ENCODE measurements around the gene XRCC3.
A peak's percentile ranks its signal among the peaks of the same experiment; 100 is the strongest.

The XRCC3 gene

DNA sequence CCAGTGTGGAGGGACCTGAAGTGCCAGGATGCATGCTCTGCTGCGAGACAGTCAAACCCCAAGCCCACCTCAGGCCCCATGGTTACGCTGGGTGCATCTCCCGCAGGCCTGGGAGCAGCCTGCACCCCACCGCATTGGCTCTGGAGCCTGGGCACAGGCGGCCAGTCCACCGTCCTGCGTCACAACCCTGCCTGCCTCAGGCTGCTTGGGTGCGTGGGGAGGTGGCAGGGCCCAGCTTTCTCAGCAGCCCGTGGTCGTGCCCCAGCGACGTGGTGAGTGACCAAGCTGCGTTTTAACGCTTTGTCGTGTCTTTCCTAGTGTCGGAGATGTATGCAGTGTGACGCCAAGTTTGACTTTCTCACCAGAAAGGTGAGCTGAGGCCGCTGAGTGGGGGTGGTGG, 11.2 kb upstream of the XRCC3 start:
- no peak for DNase-seq (ENCODE audit: low spot score)

DNA sequence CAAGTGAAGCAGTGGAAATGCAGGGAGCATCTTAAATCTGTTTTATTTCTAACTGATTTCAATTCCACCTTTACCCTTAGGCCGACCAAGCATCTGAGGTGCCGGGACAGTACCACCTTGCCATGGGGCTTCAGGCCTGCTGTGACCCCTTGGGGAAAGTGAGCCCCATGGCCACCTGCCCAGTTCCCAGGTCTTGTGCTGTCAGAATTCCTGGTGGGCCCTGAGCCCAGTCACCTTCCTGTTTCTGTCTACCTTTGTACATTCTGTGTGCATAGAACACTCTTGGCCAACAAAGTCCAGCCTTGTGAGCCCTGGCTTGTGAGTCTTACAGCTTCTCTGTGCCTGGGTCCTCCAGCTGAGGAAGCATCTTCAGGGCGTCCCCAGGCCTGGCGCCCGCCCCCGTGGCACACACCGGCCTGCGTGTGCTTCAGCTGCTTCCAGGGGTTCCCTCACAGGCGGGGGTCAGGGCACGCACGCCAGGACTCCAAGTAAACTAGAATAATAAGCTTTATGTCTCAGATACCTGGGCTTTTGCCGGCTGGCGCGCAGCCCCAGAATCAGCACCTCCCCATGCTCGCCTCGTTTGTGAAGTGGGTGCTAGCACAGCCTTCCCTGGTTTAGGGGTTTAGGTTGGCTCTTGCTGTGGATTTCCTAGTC, 10.6 kb upstream of the XRCC3 start:
- DNase-seq (ENCODE audit: low spot score), result no peak

DNA sequence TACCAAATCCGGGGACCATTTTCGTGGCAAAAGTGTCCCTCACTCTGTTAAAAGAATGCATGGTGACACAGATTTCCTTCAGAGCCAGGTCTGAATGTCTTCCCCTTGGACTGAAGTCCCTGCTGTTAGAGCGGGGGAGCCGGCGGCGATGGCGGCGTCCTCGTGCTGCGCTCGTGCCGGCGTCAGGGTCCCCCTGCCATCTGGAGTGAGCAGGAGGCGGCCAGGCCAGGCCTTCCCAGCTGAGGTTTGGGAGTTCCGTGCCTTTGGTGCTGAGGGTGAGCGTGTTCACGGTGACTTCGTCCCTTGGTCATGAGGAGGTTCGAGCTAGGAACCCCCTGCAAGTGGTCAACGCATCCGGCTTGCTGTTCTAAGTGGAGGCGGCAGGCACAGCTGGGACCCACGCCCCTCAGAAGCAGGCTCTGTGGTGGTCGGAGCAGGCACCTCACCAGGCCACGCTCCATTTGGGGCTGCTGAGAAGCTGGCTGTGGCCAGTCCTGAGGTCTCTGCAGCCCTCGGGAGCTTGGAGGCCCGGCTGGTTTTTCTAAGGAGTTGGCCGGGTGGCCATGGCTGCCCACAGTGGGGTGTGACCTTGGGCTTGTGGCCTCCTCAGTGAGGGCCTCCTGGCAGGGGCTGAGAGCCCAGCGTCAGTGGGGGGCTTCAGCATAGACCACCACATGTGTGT, 9.9 kb upstream of the XRCC3 start:
- DNase-seq (ENCODE audit: low spot score), result no peak

DNA sequence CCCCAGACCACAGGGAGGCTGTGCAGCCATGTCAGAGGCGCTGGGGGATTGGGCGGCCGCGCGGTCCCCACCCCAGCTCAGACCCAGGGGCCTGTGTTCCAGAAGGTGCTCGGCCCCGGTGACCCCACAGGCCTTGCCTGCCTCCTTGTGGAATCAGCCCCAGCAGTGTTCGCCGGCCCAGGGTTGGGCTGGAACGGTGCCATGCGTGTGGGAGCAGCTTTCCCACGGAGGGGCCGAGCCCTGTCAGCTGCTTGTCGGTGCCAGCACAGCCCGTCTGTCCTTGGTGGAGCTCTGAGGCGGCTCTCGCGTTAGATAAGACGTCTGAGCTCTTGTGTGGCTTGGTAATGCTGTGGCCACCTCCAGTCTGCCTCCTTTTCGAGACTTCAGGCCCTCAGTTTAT, 8.9 kb upstream of the XRCC3 start:
- DNase-seq (ENCODE audit: low spot score), result no peak

DNA sequence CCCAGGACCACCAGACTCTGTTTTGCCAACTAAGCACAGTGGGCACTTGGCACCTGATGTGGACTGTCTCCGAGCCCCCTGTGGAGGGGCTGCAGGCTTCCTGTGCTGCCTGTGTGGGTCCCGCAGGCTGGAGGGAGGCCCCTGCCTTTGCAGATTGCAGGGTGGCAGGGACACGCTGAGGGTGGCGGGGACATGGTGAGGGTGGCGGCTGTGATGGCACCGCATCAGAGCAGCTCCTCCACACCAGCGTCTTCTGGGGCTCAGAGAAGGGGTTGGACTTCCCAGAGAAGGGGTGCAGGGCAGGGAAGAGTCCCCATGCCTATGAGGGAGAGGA, 8.5 kb upstream of the XRCC3 start:
- DNase-seq (ENCODE audit: low spot score), result no peak

DNA sequence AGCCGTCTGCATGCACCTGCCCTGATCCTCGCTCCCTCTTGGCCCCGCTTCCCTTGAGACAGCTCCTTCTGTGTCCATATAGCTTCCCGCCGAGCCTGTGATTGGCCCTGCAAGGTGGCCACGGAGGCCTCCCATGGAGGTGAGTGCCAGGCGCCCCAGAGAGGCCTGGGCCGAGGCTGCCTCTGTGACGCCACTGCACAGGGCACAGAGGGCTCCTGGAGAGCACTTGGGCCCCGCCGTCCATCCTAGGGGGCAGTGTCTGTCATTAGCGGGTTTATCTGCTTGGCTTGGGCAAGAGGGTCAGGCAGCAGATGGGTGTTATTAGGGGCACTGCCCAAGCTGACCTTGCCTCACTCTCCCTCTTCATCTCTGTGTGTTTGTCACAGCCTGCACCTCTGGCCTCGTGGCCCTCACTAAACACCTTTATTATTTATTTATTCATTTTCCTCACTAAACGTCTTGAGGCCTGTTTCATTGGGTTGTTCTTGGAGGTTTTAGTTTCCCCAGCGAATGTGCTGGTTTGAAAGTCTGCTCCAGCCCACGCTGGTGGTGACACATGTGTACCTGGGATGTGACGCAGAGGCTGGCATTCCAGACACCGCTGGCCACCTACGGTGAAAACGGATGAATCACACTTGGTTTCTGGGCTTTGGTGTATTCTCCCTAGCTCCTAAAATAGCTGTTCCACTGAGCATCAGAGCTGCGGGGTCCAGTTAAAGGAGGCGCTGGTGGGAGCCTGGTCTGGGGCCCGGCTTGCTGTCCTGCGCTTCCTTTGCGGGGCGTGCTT, 6.3 kb upstream of the XRCC3 start:
- no peak for DNase-seq (ENCODE audit: low spot score)

DNA sequence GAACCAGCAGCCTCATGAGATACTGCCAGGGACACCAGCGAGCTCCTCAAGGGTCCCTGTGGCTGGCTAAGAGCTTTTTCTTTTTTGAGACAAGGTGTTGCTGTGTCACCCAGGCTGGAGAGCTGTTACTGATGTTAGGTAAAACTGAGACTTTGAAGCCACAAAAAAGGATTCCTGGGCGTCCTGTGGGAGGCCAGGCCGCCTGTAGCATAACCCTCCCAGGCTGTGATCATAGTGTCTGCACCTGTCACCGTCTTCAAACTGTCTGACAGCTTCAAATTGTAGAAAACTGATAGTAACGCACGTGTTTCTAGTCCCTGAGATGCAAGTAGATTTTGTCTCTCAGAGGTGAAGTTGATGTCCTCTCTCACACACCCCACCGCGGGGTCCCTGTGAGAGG, 4.5 kb upstream of the XRCC3 start:
- DNase-seq (ENCODE audit: low spot score), result no peak

DNA sequence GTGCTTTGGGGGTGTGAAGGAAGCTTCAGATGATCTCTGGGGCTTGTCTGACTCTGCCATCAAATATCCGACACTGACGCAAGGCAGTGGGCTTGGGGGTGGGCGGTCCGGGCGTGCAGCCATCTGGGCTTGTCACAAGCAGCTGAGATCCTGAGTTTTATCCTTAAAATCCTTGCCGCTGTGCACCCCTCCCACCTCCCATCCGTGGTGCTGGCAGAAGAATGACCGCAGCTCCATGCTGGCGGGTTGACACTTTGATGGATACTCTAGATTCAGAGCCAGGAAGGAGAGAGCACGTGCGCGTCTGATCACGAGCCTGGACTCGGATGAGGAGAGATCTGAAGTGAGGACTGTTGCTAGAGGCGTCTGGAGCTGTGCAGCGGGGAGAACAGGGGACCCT, 3.3 kb upstream of the XRCC3 start:
- no peak for DNase-seq (ENCODE audit: low spot score)

DNA sequence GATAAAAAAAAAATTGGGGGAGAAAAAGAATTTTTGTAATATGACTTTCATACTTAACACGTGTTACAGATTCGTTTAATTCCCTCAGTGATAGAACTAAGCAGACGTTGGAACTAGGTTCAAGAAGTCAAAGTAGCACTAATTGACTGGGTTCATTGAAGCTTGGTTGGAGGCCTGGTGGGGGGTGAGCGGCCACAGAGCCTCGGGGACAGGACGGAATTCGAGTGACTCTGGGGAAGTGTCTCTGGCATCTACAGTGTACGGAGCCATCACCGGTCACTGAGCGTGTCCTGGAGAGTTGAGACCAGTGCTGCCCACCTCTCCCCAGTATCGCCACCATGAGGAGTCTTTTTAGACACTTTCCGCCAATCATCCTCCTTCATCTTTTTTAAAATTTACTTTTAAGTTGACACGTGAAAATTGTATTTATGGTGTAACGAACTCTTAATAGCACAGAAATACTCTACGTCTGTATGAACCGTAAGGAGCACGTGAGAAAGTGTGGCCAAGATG, 1.7 kb upstream of the XRCC3 start:
- DNase-seq (ENCODE audit: low spot score), result no peak

DNA sequence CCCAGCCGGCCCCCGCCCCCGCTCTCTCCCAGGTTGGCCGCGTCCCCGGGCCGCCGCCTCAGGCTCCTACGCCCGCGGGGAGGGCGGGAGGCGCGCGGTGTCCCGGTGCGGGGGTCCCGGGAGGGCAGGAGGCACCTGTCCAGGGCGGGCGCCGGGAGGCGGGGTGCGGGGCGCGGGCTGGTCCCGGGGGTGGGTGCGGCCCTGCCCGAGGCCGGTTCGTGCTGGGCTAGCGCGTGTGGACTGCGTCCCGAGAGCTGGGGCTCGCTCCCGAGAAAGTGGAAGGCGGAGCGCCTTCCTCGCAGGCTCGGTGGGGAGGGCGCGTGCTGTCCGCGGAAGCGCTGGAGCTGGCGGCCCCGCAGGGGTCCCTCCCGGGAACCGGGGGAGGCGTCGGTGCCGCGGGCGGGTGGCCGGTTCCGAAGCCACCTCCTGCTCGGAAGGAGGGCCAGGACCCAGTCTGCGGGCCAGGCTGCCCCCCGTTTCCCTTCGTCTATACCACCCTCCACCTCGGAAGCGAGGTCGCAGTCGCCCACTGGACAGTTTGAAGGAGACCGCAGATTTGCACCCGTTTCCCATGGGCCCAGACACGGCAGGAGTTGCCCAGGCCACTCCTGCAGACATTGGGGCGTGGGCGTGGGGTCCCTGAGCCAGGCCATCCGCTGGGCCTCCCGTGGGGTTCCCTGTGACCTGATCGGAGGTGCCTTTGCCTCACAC, 995 bp upstream of the XRCC3 start:
- no peak for DNase-seq (ENCODE audit: low spot score)

DNA sequence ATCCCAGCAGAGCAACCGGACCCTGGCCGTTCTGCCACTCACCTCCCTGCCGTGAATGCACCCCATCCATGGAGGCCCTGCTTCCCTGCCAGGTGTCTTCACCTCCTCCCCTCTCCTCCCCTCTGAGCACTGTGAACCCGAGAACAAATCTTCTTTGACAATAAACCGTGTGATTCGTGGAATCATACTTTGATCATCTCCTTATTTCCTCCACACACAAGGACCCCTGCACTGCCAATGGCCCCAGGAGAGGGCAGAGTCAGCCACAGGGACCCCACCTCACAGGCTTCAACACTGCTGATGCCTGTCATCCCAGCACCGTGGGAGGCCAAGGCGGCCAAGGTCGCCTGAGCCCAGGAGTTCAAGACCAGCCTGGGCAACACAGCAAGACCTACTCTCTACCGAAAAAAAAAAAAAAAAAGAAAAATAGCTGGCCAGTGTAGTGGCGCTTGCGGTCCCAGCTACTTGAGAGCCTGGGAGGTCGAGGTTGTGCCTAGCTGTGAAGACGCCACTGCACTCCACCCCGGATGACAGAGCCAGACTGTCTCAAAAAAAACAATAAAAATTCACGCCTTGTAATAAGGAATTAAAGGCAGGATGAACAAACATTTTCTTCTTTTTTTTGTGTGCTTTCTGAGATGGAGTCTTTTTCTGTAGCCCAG, 1.1 kb downstream of the XRCC3 start:
- no peak for DNase-seq (ENCODE audit: low spot score)

DNA sequence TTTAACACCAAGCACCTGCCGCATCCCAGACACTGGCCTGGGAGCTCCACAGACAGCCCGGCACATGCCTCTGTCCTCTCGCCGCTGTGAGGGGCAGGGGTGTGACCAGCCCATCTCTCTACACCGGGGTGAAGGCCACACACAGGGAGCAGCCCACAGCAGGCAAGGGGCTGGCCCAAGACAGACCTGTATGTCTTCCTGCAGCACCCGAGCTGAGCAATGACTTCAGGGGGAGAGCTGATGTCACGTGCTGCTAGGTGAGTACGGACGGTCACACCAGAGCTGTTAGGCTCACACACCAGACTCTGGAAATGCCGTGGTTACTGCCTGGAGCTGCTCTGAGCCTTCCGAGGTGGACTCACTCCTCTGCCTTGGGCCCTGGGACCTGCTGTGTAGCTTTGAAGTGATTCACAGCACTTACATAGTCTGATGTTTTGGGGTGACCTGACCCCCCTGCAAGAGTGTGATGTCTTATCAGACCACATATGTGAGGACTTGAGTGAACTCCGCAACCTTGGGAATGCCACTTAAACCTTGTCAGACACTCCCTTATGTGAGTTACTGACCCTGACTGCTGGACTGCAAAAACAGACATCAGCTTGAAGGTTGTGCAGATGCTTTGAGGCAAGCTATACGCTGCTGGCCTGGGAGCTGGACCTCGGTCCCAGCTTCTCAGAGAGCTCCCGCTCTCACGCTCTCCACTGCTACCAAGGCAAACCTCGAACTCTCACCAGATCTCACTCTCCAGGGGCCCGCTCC, 1.8 kb downstream of the XRCC3 start:
- no peak for DNase-seq (ENCODE audit: low spot score)

DNA sequence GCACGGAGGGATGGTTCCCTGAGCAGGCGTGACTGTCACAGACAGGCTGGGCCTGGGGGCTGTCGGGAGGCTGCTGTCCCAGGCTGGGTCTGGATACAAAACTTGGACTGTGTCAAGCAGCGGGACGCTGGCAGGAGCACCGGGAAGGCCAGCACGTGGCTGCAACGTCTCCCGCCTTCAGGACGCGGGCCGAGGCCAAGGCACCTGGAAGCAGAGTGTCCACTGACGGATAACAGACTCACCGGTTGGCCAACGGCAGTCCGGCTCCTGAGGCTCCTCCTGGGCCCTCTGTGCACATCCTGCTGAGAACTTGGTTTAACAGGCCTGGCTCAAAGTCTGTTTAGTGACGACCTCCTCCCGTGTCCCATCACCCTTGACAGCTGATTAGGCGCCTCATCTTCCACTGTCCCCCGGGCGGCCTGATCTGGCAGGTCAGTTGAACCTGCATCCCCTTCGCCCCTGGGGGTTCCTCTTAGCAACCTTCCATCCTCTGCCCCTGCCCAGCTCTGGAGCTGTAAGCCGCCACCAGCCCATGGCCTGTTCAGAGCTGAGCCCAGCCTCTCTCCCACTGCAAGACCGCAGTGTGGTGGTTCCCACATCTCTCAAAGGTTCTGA, 2.5 kb downstream of the XRCC3 start:
- DNase-seq (ENCODE audit: low spot score), result no peak

DNA sequence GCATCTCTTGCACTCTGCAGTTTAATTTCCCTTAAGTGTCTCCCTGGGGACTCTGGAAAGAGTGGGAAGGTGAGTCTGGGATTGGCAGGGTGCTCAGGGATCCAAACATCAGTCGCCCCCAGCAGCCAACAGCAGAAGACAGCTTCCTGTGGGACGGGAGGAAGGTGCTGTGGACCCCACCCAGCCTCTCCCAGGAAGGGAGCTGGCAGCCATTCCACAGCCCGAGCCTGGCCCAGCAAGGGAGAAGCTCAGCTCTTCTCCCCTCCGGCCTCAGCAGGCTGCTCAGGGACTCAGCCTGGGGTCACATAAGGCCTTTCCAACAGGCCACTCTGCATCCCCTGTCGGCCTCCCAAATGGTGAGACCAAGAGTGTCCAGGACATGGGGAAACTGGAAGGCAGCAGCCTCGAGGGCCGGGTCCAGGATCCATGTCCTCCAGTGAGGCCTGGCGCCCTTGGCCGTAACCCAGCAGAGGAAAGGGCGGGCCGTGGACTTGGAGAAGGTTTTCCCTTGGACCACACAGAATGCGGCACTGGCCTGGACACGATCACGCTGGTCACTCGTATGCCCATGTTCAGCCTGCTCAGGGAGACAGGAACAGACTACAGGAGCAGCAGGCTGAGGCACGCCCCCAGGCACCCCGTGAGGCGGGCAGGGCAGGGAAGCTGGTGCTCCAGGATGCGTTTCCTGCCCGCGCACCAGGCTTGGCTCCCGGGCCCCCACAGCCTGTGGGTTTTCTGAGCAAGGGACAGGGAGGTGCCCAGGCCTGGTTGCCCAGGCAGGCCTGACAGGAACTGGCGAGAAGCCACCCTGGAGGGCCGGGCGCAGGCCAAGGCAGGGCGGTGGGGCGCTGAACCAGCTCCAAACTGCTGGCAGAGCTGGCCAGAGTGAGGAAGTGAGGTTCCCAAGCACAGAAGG, 3.5 kb downstream of the XRCC3 start:
- DNase-seq (ENCODE audit: low spot score), result no peak

DNA sequence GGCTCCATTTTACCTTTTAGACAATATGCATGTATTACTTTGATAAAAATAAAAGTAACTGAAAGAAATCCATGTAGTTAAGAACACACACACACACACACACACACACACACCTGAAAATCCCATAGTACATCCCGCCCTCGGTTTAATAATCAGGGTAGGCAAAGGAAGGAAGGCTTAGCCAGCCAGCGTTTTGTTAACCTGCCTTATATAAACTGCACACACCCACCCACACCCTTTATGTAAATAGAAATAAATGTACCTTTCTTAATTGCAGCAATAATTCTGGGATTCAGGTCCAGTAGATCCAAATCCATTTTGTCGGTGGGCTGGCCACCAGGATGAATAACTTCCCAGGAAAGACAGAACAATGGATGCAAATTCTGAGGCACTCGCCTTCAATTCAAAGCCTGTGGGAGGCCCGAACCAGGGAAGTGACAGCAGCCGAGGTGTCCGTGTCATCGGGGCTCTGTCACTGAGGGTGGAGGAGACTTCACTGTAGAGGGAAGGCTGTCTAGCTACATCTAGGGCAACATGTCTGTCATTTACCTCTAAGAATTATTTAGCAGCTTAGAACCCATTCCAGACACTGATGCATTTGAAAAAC, 4.4 kb downstream of the XRCC3 start:
- DNase-seq (ENCODE audit: low spot score), result peak; percentile 48

DNA sequence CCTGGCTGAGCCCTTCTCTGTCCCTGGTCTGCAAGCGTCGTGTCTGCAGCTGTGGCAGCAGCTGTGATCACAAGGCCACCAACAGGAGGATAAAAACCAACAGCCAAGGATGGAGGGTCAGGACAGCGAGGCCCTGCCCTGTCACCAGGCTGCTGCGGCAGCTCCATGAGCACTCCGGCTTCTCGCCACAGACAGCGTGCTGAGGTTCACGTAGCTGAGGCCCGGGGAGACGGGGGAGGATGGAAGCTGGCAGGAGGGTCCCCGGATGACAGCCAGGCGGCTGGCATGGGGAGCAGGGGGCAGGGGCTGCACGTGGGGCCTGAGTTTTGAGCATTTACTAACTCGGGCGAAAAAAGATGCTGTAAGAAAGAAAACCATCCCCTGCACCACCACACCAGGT, 5.4 kb downstream of the XRCC3 start:
- DNase-seq (ENCODE audit: low spot score), result no peak

DNA sequence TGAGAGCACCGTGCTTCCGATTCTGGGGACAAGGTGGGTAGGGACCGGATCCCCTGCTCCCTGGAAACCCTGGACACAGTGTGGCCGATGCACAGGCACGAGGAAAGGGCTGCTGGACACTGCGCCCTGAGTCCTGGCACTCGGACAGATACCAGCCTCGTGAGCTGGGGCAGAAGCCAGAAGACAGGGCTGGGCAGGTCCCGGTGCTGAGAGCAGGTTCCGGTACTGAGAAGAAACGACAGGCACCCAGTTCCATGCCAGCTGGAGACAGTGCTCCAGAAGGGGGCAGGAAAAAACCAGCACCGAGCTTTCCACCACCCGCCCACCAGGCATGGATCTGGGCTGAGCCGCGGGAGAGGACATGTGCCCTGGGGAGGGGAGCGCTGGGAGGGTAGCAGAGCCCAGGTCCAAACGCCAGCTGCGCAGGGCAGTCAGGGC, 6.5 kb downstream of the XRCC3 start:
- DNase-seq (ENCODE audit: low spot score), result no peak

DNA sequence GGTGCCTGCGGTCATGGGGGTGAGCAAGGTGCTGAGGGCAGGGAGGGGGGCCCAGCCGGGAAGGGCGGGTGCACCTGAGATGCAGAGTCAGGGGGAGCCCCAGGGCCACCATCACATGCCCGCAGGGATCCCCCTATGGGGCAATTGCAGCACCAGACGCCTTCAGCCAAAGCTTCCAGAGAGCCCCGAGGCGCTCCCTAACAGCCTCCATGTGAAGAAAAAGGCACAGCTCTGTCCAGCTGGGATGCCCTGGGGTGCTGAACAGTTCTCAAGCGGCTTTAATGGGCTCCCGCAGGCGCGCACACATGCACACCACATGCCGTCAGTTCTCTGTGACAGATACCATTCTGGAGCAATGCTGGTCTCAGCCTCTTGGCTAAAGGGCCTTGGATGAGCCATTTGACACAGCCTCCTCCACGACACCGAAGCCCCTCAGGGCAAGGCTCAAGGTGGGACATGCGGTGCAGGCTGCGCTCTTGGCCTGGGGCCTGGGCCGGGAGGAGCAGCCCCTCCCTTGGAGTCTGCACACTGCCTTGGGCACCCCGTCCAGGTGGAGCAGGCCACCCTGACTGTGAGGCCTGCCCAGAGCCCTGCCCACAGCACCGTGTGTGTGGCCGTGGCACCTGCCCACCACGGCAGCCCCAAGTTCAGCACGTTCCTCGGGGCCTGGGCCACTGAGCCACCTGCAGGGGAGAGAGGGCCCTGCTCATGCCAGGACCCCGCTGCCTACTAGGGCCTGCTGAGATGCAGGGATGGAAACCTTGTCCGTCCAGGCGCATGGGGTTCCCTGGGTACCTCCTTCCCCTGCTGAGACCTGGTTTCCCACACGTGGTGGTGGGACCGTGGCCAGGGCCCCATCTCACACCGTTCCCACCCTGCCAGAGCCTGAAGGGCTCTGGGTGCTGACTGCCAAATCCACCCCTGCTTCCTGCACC, 7.7 kb downstream of the XRCC3 start:
- DNase-seq (ENCODE audit: low spot score), result no peak
